Activated CD4-positive, alpha-beta T cell treated with anti-CD3 and anti-CD28 coated beads, Interleukin-2, amount 10 ng/mL, durations not matched to agents 24 days and 14 days (primary cell): ENCODE results near the gene SLC22A14. TPM values are rescaled to one million over a fixed set of nuclear protein-coding genes. Genes with fewer than 3 reads are reported as not detected.
A peak's percentile ranks its signal among the peaks of the same experiment; 100 is the strongest.
"Not testable (repeated sequence)": the region's sequence is repeated elsewhere in the genome, so short reads cannot be mapped to it uniquely, and the experiment has no call there.

Experiments
- DNase-seq: peaks from one replicate; pipeline ENCODE4 v3.0.0; 2022
- H3K27ac Mint-ChIP-seq: one replicate; pipeline ENCODE4 v1.8.0; 2022; ENCODE audit warnings: mild to moderate bottlenecking, mixed read lengths
- H3K27me3 Mint-ChIP-seq: one replicate; pipeline ENCODE4 v1.8.0; 2022; ENCODE audit warnings: mixed read lengths
- H3K36me3 Mint-ChIP-seq: one replicate; pipeline ENCODE4 v1.8.0; 2022; ENCODE audit warnings: low read depth, mild to moderate bottlenecking, mixed read lengths
- H3K4me1 Mint-ChIP-seq: one replicate; pipeline ENCODE4 v1.8.0; 2021; ENCODE audit warnings: mixed read lengths
- H3K4me3 Mint-ChIP-seq: one replicate; pipeline ENCODE4 v1.8.0; 2022; ENCODE audit warnings: mild to moderate bottlenecking, moderate library complexity, mixed read lengths
- H3K9me3 Mint-ChIP-seq: one replicate; pipeline ENCODE4 v1.8.0; 2021; ENCODE audit warnings: mixed read lengths
- intact Hi-C: fragments of 100-400 bp; cut with micrococcal nuclease; formaldehyde crosslinking; loops from one replicate; pipeline ENCODE4 v1.15.1; 2023
- total RNA-seq: library from RNA; stranded (reverse); gene quantifications from 2 replicates; pipeline ENCODE4 v1.2.3, GENCODE V29; 2022

Gene SLC22A14, protein sequence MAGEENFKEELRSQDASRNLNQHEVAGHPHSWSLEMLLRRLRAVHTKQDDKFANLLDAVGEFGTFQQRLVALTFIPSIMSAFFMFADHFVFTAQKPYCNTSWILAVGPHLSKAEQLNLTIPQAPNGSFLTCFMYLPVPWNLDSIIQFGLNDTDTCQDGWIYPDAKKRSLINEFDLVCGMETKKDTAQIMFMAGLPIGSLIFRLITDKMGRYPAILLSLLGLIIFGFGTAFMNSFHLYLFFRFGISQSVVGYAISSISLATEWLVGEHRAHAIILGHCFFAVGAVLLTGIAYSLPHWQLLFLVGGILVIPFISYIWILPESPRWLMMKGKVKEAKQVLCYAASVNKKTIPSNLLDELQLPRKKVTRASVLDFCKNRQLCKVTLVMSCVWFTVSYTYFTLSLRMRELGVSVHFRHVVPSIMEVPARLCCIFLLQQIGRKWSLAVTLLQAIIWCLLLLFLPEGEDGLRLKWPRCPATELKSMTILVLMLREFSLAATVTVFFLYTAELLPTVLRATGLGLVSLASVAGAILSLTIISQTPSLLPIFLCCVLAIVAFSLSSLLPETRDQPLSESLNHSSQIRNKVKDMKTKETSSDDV
- not detected in 2 replicates for total RNA-seq

DNA sequence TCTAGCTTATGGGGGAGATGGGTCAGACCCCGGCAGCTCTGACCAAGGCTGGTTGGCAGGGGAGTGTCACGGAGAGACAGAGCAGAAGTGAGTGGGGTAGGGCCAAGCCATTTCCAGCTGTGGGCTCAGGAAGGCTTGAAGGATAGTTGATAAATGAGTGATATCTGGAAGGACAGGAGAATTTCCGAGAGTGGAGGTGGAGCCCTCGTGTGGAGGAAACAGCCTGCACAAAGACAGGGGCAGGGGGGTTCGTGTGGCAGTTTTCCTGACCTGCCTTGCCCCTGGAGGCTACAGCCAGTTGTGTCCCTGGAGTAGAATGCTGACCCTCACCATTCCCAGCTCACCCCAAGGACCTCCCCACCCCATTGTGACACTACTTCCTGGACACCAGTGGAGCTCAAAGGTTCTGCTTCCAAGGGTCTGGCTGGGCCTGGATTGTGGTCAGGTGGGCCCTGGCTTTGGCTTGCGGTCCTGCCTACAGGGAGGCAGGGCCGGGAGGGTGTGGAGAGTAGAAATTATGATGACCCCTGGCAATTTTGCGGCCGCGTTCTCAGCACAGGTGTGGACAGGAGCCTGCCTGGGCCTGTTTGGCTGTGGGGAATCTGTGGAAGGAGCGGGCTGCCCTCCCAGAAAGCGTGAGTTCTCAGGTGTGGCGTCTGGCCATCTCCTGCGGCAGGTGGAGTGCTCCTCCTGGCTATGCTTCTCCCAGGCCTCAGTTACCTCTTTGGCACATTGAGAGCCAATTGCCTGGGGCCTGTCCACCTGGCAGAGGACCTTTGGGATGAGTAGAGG is at the start of gene SLC22A14:
TSS of gene SLC22A14 (plus strand) at position 400 of the 792 bp plus-strand sequence. CDS start 23,733 bp downstream, outside the sequence.
- Mint-ChIP-seq H3K4me1 (no peaks in the 10 kb centered on the region), H3K9me3 (no peaks in the 10 kb centered on the region), H3K27me3 (no peaks in the 10 kb centered on the region), H3K36me3 (no peaks in the 10 kb centered on the region), H3K4me3 (no peak within 1 kb of the TSS), H3K27ac (no peak within 1 kb of the TSS)
- intact Hi-C loops = no loop called here
- no peak for DNase-seq

DNA sequence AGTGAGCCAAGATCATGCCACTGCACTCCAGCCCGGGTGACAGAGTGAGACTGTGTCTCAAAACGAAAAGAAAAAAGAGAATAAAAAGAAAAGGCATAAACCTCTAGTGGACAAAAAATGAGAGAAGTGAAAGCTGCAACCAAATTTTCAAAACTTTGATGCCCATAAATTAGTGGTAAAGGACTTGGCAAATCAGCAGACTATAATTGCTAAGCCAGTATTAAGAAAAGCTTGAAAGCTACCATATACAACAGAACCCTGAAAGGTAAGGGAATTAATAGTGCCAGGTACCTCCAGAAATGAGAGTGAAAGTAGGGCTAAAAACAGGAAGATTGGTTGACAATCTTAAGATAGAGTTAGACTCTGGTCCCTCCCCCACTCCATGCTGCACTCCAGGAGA is 49.4 kb upstream of the SLC22A14 start:
- H3K36me3 Mint-ChIP-seq = peaks cover 81% of the 10 kb centered on the region

DNA sequence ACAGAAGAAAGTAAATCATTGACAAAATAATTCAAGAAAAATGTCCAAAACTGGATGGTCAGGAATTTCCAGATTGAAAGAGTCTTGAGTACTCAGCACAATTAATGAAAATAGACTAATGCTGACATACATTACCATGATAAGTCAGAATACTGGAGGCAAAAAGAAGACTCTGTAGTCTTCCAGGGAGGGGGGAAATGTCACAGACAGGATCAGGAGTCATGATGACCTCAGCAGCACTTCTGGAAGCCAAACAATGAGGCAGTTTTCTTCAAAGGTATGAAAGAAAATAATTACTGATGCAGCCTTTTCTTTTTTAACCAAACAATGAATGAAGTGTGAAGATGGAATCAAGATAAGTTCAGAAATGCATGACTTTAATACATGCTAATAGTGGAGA is 46.6 kb upstream of the SLC22A14 start:
- H3K27me3 Mint-ChIP-seq = no peaks in the 10 kb centered on the region
- H3K36me3 Mint-ChIP-seq = peaks cover 86% of the 10 kb centered on the region
- H3K9me3 Mint-ChIP-seq = no peaks in the 10 kb centered on the region
- peaks cover 9% of the 10 kb centered on the region for H3K4me1 Mint-ChIP-seq
- no peak overlapping the region for H3K27ac Mint-ChIP-seq
- DNase-seq = no peak
- H3K4me3 Mint-ChIP-seq = no peak overlapping the region
- intact Hi-C loops = no loop called here

More for the DNA sequence above, 49.4 kb upstream of the SLC22A14 start:
- H3K27ac Mint-ChIP-seq = no peak overlapping the region
- H3K9me3 Mint-ChIP-seq = no peaks in the 10 kb centered on the region
- H3K4me3 Mint-ChIP-seq = no peak overlapping the region
- intact Hi-C loops = no loop called here
- DNase-seq = no peak
- H3K27me3 Mint-ChIP-seq = no peaks in the 10 kb centered on the region
- peaks cover 9% of the 10 kb centered on the region for H3K4me1 Mint-ChIP-seq

DNA sequence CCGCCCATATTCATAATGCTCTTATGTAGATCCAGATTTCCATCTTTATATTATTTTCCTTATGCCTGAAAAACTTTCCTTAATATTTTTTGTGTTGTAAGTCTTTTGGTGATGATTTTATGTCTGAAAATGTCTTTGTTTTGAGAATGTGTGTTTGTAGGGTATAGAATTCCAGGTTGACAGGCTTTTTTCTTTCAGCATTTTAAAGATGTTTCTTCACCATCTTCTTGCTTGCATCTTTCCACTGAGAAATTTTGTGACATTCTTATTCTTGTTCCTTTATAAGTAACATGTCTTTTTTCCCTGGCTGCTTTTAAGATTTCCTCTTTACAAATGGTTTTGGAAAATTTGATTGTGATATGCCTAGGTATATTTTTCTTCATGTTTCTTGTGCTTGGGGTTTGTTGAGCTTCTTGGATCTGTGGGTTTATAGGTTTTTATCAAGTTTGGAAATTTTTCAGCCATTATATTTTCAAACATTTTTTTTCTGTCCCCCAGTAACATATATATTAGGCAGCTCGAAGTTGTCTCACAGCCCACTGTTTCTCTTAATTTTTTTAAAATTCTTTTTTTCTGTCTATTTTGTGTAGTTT is 43.6 kb upstream of the SLC22A14 start:
- DNase-seq = no peak
- Mint-ChIP-seq H3K27me3 (no peaks in the 10 kb centered on the region), H3K27ac (no peak overlapping the region), H3K4me3 (no peak overlapping the region), H3K4me1 (no peaks in the 10 kb centered on the region), H3K9me3 (no peaks in the 10 kb centered on the region), H3K36me3 (peaks cover 71% of the 10 kb centered on the region)
- intact Hi-C loops = no loop called here

DNA sequence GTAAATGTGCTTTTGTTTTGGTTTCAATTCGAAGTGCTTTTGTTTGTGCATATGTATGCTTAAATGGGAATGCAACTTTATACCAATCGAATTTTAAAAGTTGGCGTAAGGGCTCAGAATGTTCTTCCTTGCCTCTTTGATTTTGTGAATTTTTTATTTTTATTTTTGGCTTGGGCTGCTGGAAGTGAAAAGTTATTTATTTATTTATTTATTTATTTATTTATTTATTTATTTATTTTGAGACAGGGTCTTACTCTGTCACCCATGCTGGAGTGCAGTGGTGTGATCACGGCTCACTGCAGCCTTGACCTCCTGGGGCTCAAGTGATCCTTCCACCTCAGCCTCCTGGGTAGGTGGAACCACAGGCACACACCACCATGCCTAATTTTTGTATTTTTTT is 39.3 kb upstream of the SLC22A14 start:
- H3K4me1 Mint-ChIP-seq, H3K4me3 Mint-ChIP-seq, H3K9me3 Mint-ChIP-seq, DNase-seq, H3K27ac Mint-ChIP-seq, H3K27me3 Mint-ChIP-seq, intact Hi-C loops: not testable (repeated sequence)
- peaks cover 59% of the 10 kb centered on the region for H3K36me3 Mint-ChIP-seq

DNA sequence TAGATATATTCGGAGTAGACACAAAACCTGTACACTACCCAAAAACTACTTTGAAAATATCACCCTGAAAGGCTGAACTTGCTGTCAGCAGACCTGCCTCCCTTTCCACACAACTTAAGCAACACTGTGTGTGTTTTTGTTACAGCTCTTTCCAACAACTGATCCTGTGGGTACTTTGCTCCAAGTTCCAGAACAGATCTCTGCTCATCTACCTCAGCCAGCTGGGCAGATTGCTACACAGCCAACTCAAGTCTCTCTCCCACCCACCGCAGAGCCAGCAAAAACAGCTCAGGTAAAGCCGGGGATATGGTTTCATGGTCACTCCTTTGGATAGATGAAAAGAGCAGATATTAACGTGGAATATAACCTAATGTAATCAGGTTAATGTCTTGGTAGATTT is 36.2 kb upstream of the SLC22A14 start:
- H3K27ac Mint-ChIP-seq = no peak overlapping the region
- no peaks in the 10 kb centered on the region for H3K27me3 Mint-ChIP-seq
- H3K36me3 Mint-ChIP-seq = peaks cover 49% of the 10 kb centered on the region
- intact Hi-C loops = no loop called here
- H3K9me3 Mint-ChIP-seq = no peaks in the 10 kb centered on the region
- no peak overlapping the region for H3K4me3 Mint-ChIP-seq
- no peak for DNase-seq
- peaks cover 2% of the 10 kb centered on the region for H3K4me1 Mint-ChIP-seq

DNA sequence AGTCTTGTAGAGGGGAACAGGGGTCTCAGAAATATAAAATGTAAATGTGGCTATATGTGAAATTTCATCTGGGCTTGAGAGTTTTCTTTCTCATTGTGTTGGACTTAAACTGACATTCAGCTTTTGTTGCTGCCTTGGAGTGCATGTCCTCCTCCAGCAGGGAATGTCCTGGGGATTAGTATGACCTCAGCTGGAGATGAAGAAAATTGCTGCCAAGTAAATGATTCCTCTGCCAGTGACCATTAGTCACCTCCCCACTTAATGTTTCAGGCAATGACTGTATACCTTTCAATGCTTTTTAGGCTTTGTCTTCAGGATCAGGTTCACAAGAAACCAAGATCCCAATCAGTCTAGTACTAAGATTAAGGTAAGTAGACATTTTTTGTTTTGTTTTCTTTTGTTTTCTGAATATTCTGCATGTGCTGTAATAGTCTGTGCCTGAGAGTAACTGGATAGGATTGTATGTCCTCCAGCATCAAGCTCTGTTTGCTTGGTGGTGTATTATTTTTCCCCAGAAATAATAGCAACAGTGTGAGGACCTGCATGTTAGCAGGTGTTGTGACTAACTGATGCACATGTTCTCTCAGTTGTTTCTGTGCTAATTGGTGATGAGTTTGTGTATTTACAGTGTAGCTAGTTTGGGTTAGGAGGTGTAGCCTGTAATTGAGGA is 34.6 kb upstream of the SLC22A14 start:
- peaks cover 2% of the 10 kb centered on the region for H3K4me1 Mint-ChIP-seq
- no peaks in the 10 kb centered on the region for H3K9me3 Mint-ChIP-seq
- intact Hi-C loops = no loop called here
- DNase-seq = peak; percentile 29
- peaks cover 57% of the 10 kb centered on the region for H3K36me3 Mint-ChIP-seq
- no peak overlapping the region for H3K4me3 Mint-ChIP-seq
- no peak overlapping the region for H3K27ac Mint-ChIP-seq
- H3K27me3 Mint-ChIP-seq = no peaks in the 10 kb centered on the region

DNA sequence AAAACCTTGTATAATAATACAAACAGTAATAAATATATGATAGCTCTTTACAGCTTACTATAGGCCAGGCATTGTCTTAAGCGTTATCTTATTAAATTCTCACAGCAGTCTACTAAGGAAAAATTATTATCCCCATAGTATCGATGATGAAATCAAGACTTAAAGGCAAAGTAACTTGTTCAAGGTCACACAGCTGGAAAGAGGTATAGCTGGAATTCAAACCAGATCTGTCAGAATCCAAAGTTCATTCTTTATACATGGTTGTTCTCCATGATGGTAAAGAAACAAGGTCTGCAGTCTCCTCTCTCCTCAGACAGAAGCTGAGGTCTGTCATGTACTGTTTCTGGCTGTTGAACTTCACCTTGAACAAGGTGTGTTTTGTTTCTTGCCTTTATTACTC is 31.9 kb upstream of the SLC22A14 start:
- intact Hi-C loops = no loop called here
- DNase-seq = no peak
- Mint-ChIP-seq H3K4me1 (peaks cover 10% of the 10 kb centered on the region), H3K9me3 (no peaks in the 10 kb centered on the region), H3K36me3 (peaks cover 70% of the 10 kb centered on the region), H3K4me3 (no peak overlapping the region), H3K27ac (no peak overlapping the region), H3K27me3 (no peaks in the 10 kb centered on the region)

DNA sequence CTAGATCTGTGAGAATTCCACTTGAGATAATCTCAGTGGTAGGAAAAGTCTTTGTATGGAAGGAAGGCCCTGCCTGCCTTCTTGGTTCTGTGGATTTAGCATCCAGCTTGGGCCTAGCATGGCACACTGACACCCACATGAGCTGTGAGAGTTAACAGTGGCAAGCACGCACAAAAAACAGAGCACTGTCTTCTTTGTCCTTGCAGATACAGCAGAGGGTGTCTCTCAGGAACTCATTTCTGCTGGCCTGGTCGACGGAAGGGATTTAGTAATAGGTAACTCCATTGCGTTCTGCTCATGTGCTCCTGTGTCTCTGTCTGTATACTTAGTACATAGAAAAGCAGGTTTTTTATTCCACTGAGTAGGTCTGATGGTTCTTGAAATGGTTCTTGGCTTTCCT is 30.9 kb upstream of the SLC22A14 start:
- Mint-ChIP-seq H3K4me3 (no peak overlapping the region), H3K4me1 (peaks cover 13% of the 10 kb centered on the region), H3K27ac (no peak overlapping the region), H3K9me3 (no peaks in the 10 kb centered on the region), H3K27me3 (no peaks in the 10 kb centered on the region), H3K36me3 (peaks cover 73% of the 10 kb centered on the region)
- intact Hi-C loops = no loop called here
- no peak for DNase-seq

DNA sequence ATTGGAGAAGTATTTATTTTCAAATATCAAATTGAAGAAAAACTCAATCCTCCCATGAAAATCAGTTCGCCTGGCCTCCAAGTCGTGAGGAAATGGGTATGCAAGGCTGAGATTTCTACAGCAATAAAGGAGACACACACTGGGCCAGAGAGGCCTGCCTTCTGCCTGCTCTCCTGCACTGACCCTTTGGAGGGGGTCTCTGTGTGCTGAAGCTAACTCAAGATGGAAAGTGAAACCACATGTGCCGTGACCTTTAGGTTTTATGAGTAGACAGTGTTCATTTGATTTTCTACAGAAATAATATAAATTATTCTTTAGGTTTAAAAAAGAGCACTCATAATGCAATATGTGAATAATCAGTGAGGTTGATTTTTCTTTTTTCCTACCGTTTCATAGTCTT is 28.4 kb upstream of the SLC22A14 start:
- no peaks in the 10 kb centered on the region for H3K9me3 Mint-ChIP-seq
- peaks cover 22% of the 10 kb centered on the region for H3K4me1 Mint-ChIP-seq
- no peak overlapping the region for H3K4me3 Mint-ChIP-seq
- DNase-seq = peak; percentile 45
- peaks cover 70% of the 10 kb centered on the region for H3K36me3 Mint-ChIP-seq
- intact Hi-C loops = no loop called here
- no peaks in the 10 kb centered on the region for H3K27me3 Mint-ChIP-seq
- no peak overlapping the region for H3K27ac Mint-ChIP-seq

DNA sequence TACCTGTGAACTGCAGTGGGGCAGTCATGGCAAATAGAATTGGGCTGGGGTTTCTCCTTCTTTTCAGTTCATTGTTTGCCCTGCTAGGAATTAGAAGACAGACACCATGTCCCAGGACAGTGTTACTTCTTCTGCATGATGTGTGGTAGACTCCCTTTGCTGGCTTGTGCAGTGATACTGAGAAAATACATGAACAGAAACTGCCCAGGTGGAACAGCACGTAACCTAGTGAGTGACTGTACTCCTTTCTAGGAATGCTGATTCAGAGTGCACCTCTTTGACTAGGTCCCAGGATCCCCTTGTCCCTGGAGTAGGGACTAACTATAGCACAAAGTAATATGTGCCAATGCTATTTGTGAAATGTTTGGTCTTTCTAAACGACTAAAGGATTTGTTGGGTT is 27.2 kb upstream of the SLC22A14 start:
- H3K9me3 Mint-ChIP-seq = no peaks in the 10 kb centered on the region
- peaks cover 25% of the 10 kb centered on the region for H3K4me1 Mint-ChIP-seq
- no peaks in the 10 kb centered on the region for H3K27me3 Mint-ChIP-seq
- intact Hi-C loops = loop anchor here (5.0 kb wide), 1 partner anchor 88 kb away; the partner anchor contains the start of gene OXSR1
- no peak overlapping the region for H3K27ac Mint-ChIP-seq
- peaks cover 63% of the 10 kb centered on the region for H3K36me3 Mint-ChIP-seq
- DNase-seq = peak; percentile 39
- H3K4me3 Mint-ChIP-seq = no peak overlapping the region

DNA sequence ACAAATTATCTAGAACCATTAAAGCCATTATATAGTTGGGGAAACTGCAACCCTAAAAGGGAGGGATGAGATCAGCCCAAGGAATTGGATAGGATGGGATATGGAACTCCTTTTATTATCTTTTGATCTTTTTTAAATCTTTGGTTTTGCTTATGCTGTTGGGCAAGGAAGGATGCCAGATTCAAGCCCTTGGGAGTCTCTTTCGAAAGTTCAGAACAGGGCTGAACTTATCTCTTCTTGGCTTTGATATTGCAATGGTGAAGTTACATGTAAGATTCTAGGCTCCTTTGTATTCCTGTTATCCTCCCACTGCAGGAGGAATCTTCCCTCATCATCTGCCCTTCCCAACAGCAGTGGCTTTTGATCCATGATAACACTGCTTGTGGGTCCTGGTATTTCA is 26.5 kb upstream of the SLC22A14 start:
- Mint-ChIP-seq H3K27me3 (no peaks in the 10 kb centered on the region), H3K27ac (no peak overlapping the region), H3K4me3 (no peak overlapping the region), H3K36me3 (peaks cover 67% of the 10 kb centered on the region), H3K4me1 (peaks cover 25% of the 10 kb centered on the region), H3K9me3 (no peaks in the 10 kb centered on the region)
- no peak for DNase-seq
- intact Hi-C loops = loop anchor here (2.0 to 5.0 kb wide), 2 partner anchors 88 to 119 kb away; partner anchors contain the start of genes ACAA1 and OXSR1

DNA sequence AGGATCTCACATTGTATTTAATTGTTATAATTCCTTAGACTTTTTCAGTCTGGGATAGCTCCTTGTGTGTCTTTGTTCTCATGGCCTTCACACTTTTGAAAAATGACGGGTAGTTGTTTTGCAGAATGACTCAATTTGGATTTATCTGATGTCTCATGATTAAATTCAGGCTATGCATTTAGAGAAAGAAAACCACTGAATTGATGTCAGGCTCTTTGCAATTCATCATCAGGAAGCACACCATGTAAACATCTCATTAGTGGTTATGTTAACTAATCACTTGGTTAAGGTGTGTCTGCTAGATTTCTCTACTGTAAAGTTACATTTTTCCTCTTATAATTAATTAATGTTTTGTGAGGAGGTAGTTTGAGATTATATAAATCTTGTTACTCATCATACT is 24.5 kb upstream of the SLC22A14 start:
- DNase-seq = no peak
- intact Hi-C loops = loop anchor here (2.0 to 5.0 kb wide), 2 partner anchors 90 to 121 kb away; partner anchors contain the start of genes ACAA1 and OXSR1
- peaks cover 25% of the 10 kb centered on the region for H3K4me1 Mint-ChIP-seq
- H3K27me3 Mint-ChIP-seq = no peaks in the 10 kb centered on the region
- H3K27ac Mint-ChIP-seq = no peak overlapping the region
- no peak overlapping the region for H3K4me3 Mint-ChIP-seq
- no peaks in the 10 kb centered on the region for H3K9me3 Mint-ChIP-seq
- peaks cover 53% of the 10 kb centered on the region for H3K36me3 Mint-ChIP-seq
